Fibroblast of lung (primary cell): ENCODE results near the gene TP53TG3F. TPM values are rescaled to one million over a fixed set of nuclear protein-coding genes. Genes with fewer than 3 reads are reported as not detected.
"Not testable (repeated sequence)": the region's sequence is repeated elsewhere in the genome, so short reads cannot be mapped to it uniquely, and the experiment has no call there.

ENCODE experiments used
- DNase-seq, 2 donors: peaks; one replicate each; pipeline versions ENCODE4 v3.0.0 to v3.0.0-alpha.2; 2010; ENCODE audit warnings: low read depth in 2 of 2
- H2AFZ ChIP-seq: 2 replicates; pipeline ENCODE4 v1.5.1; 2012; ENCODE audit warnings: low read length, control low read depth, inconsistent platforms
- H3K27ac ChIP-seq: 2 replicates; pipeline ENCODE4 v1.5.1; 2011; ENCODE audit warnings: low read length, control low read depth; ENCODE audit not compliant: insufficient read depth
- H3K27me3 ChIP-seq: 2 replicates; pipeline ENCODE4 v1.5.1; 2011; ENCODE audit warnings: mild to moderate bottlenecking, low read length; ENCODE audit not compliant: control insufficient read depth, insufficient read depth
- H3K36me3 ChIP-seq: 2 replicates; pipeline ENCODE4 v1.5.1; 2011; ENCODE audit warnings: low read length; ENCODE audit not compliant: control insufficient read depth, insufficient read depth
- H3K4me1 ChIP-seq: 2 replicates; pipeline ENCODE4 v1.5.1; 2011; ENCODE audit warnings: low read length; ENCODE audit not compliant: control insufficient read depth, insufficient read depth; ENCODE audit errors: extremely low read depth
- H3K4me2 ChIP-seq: 2 replicates; pipeline ENCODE4 v1.5.1; 2011; ENCODE audit warnings: low read length, control low read depth; ENCODE audit not compliant: insufficient read depth; ENCODE audit errors: extremely low read depth
- H3K4me3 ChIP-seq, 4 experiments: fragments of 200-600 bp in 1 of 4; sonication (generic) in 1 of 4; replicated peaks in 1 of 4; 2 replicates each; pipeline ENCODE4 v1.5.1; 2011 to 2016; ENCODE audit warnings: low read length in 4 of 4, low read depth in 3 of 4, mild to moderate bottlenecking in 3 of 4, control low read depth in 2 of 4, inconsistent platforms in 1 of 4, mixed read lengths in 1 of 4; ENCODE audit not compliant: insufficient read depth in 1 of 4; ENCODE audit errors: control extremely low read depth in 1 of 4
- H3K79me2 ChIP-seq: 2 replicates; pipeline ENCODE4 v1.5.1; 2012; ENCODE audit warnings: mild to moderate bottlenecking, low read length, inconsistent platforms; ENCODE audit not compliant: control insufficient read depth, insufficient read depth
- H3K9ac ChIP-seq: 2 replicates; pipeline ENCODE4 v1.5.1; 2011; ENCODE audit warnings: mild to moderate bottlenecking, low read length, control low read depth; ENCODE audit not compliant: insufficient read depth
- H3K9me3 ChIP-seq: 2 replicates; pipeline ENCODE4 v1.5.1; 2012; ENCODE audit warnings: low read depth, low read length; ENCODE audit not compliant: control insufficient read depth, insufficient read depth
- H4K20me1 ChIP-seq: 2 replicates; pipeline ENCODE4 v1.5.1; 2011; ENCODE audit warnings: low read length; ENCODE audit not compliant: control insufficient read depth, insufficient read depth; ENCODE audit errors: extremely low read depth
- polyA minus RNA-seq: library from RNA; depleted of rRNA, polyadenylated mRNA; stranded (reverse); fragments of >200 nt; gene quantifications from 2 replicates; pipeline ENCODE4 v1.2.3, GENCODE V29; 2011; ENCODE audit warnings: low replicate concordance
- polyA plus RNA-seq, 2 donors: library from polyadenylated mRNA; depleted of rRNA in 1 of 2; stranded (reverse) in 1 of 2; unstranded in 1 of 2; fragments of >200 nt; gene quantifications; 2 replicates each; pipeline ENCODE4 v1.2.1, GENCODE V29; 2011 to 2012; ENCODE audit warnings: missing spikeins in 1 of 2
- total RNA-seq: library from RNA; depleted of rRNA; stranded (reverse); fragments of >200 nt; gene quantifications from 2 replicates; pipeline ENCODE4 v1.2.1, GENCODE V29; 2014

Gene TP53TG3F, protein sequence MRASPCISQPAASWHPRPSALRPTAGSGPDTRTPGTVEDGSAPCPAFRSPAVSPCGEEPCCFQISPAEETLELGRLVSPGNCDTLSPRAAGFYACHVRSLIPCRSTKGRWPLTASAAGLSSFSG
- total RNA-seq = not detected in 2 replicates
- not detected in 2 replicates for polyA plus RNA-seq
- polyA plus RNA-seq (2012) = not detected in 2 replicates
- not detected in 2 replicates for polyA minus RNA-seq

DNA sequence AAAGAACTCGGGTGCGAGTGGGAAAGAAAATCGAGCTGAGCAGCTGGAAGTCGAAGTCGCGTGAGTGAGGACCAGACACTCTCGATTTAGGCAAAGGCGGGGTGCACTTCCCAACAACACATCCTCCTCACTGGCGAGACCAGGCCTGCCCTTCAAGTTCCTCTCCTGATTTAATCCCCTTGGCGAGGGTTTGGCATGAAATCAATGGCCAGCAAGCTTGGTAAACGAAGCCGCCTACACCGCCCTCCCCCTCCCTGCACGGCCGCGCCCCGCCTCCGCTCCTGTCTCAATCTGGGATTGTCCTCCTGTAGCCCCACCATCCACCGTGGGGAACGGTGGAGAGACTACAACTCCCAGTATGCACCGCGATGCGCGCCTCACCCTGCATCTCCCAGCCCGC, at the start of gene TP53TG3F:
Gene TP53TG3F (plus strand): TSS at position 301 of the 400 bp plus-strand sequence. CDS start 68 bp downstream, at position 369.
- H4K20me1 ChIP-seq = not testable (repeated sequence)

DNA sequence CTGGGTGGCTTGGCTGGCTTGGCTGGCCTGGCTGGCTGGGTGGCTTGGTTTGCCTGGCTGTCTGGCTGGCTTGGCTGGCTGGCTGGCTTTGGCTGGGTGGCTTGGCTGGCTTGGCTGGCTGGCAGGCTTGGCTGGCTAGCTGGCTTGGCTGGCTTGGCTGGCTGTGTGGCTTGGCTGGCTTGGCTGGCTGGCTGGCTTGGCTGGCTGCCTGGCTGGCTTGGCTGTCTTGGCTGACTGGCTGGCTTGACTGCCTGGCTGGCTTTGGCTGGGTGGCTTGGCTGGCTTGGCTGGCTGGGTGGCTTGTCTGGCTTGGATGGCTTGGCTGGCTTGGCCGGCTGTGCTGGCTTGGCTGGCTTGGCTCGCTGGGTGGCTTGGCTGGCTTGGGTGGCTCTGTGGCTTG, 32.2 kb downstream of the TP53TG3F start:
- DNase-seq, H3K4me1 ChIP-seq, H3K27ac ChIP-seq, H3K4me3 ChIP-seq, H3K79me2 ChIP-seq, H3K9ac ChIP-seq, H2AFZ ChIP-seq, H3K4me2 ChIP-seq, H3K9me3 ChIP-seq, H3K27me3 ChIP-seq, H4K20me1 ChIP-seq, H3K36me3 ChIP-seq: not testable (repeated sequence)

More for the DNA sequence above, at the start of gene TP53TG3F:
- not testable (repeated sequence) for H3K27me3 ChIP-seq, H3K9me3 ChIP-seq, H2AFZ ChIP-seq, H3K4me2 ChIP-seq, H3K27ac ChIP-seq, H3K4me3 ChIP-seq, H3K4me1 ChIP-seq, H3K36me3 ChIP-seq, H3K79me2 ChIP-seq, DNase-seq, H3K9ac ChIP-seq

- H3K4me2 ChIP-seq, H3K79me2 ChIP-seq, H3K27ac ChIP-seq, H3K4me1 ChIP-seq, H3K9me3 ChIP-seq, H2AFZ ChIP-seq, DNase-seq, H3K9ac ChIP-seq, H3K4me3 ChIP-seq, H3K36me3 ChIP-seq, H3K27me3 ChIP-seq, H4K20me1 ChIP-seq: not testable (repeated sequence)
These were observed 47.8 kb downstream of the TP53TG3F start for GRCh38 chr16:33507231-33507630.

- not testable (repeated sequence) for H3K4me1 ChIP-seq, H3K9ac ChIP-seq
These were observed 49.7 kb downstream of the TP53TG3F start for GRCh38 chr16:33509070-33509469.

DNA sequence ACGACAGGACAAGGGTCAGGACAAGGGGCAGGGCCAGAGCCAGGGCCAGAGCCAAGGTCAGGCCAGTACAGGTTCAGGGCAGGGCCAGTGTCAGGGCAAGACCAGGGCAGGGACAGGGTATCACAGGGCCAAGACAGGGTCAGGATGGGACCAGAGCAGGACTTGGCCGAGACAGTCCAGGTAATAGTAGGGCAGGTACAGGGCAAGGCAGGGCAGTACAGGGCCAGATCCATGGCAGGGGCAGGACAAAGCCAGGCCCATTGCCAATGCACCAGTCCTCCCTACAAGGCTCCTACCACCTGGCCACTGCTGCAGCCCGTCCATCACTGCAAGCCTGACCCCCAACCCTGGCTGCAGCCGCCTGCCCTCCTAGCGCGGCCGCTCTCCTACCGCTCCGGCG, 50.5 kb downstream of the TP53TG3F start:
- H4K20me1 ChIP-seq, H3K27me3 ChIP-seq, H3K79me2 ChIP-seq, H3K4me1 ChIP-seq, H3K27ac ChIP-seq, H3K4me2 ChIP-seq, DNase-seq, H3K9me3 ChIP-seq, H3K4me3 ChIP-seq, H3K9ac ChIP-seq, H2AFZ ChIP-seq, H3K36me3 ChIP-seq: not testable (repeated sequence)

More at GRCh38 chr16:33509070-33509469, 49.7 kb downstream of the TP53TG3F start:
- H2AFZ ChIP-seq, H3K79me2 ChIP-seq, H3K27me3 ChIP-seq, DNase-seq, H3K4me3 ChIP-seq, H3K9me3 ChIP-seq, H3K4me2 ChIP-seq, H4K20me1 ChIP-seq, H3K27ac ChIP-seq, H3K36me3 ChIP-seq: not testable (repeated sequence)

Other genes starting within 250 kb of the TP53TG3F start
- gene TP53TG3E, start 155.3 kb upstream of the TP53TG3F start, total RNA-seq = not detected in 2 replicates
- not detected in 2 replicates for gene TP53TG3E, start 155.3 kb upstream of the TP53TG3F start, polyA plus RNA-seq
- gene TP53TG3B, start 98.8 kb upstream of the TP53TG3F start, total RNA-seq = not detected in 2 replicates
- gene TP53TG3B, start 98.8 kb upstream of the TP53TG3F start, polyA plus RNA-seq = not detected in 2 replicates